Kidney tubule cell (primary cell): ENCODE results near the gene NAB1.

Source experiments
- DNase-seq: peaks from one replicate; pipeline ENCODE4 v3.0.0-alpha.2; 2018; ENCODE audit warnings: low spot score

NAB1 gene

DNA sequence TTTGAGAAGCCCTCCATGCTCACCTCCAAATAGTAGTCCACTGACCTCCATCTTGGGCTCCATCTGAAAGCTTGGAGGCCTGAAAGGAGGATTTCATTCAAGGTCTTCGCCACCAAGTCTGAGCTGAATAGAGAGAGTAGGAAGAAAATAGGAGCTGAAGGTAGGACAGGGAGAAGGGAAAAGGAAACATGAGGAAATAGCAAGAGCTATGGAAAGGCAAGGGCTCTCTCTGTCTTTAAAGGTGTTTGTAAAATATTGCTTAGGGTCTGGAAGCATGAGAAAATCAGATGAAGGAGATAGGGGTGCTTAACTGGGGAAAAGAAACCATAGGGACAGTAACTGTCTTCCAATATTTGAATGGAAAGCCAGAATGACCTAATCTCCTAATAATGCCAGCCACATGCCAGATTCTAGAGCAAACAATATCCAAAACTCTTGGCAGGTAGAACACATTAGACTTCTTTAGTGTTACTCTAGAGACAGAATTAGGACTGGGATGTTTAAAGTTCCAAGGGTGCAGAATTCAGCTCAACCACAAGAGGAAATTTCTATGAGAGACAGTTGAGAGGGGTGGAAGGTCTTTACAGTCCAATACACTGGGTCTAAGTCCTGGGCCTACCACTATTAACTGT lies 67.4 kb downstream of the NAB1 start:
- peak; percentile 74 for DNase-seq

DNA sequence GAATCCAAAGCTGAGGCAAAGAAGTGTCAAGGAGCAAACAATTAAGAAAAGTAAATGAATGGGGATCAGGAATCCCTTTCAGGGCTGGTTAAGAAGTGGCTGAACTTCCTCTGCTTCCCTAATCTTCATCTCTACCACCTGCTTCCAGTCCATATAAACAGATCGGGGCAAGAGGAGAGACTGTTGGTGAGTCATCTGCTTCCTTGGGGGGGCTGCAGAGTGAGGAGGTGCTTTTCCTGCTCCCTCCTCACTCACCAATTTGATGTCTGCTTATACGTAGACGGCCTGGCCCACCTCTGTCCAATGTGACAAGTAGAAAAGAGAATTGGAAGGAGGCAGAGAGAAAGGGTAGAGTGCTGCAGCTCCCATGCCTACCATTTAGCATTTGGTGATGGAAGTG lies 68.4 kb downstream of the NAB1 start:
- no peak for DNase-seq

DNA sequence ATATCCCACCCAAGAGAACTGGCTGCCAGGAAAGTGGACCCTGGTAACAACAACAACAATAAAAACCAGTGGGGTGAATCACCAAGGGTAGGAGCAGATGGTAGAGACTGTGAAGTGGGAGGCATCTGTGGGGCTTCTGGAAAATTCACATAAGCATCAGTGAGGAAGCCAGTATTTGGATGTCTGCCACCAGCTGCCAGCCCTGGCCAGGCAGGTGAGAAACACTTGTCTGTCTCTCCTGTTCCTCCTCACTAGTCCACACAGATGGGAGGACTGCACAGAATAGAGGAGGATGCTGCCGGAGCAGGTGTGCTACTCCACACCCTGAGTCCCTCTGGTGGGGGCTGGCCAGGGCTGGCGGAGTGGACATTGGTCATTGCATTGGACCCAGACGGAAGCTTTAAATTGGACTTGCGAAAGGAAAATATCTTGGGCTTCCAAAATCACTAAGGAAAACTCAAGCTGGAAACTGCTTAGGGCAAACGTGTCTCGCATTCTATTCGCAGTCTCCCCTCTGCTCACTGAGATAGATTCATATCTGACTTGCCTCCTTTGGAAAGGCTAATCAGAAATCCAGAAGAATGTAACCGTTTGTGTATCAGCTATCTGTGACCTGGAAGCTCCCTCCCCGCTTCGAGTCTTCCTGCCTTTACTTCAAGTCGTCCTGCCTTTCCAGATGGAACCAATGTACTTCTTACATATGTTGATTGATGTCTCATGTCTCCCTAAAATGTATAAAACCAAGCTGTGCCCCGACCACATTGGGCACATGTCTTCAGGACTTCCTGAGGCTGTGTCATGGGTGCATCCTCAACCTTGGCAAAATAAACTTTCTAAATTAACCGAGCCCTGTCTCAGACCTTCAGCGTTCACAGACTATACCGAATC lies 69.1 kb downstream of the NAB1 start:
- peak; percentile 66 for DNase-seq

DNA sequence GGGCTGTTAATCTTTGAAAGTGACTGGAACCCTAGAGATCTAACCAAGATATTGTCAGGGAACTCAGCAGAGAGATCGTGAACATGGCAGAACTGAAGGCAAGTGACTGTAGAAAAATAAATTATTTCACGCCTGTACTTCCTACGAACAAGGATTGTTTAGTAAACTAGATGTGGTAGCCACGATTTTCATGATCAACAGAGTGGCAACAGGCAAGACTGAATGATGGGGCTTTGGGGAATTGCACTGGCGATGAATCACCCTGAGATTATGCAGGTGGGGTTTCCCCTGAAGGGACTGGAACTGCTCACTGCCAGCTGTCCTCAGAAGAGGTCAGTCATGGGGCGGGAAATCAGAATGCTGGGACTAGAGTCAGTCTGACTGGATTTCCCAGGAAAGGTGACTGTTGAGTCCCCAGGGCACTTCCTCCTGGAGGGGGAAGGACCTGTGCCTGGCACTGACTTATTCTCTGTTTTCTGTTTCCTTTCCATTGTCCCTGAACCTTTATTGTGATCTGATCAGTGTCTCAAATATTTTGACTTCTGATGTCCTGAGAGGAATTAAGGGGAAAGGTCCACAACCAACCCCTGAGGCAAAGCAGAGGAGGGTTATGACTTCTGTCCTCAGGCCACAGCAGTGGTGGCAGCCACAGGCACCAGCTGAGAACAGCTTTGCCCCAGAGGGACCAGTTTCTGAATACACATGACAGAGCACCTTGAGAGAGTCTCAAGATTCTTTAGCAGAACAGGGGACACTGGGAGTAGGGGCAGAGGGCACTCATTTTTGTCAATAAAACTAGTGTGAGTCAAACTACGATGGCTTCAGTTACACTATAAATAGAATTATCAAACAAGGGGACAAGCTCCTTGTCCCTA lies 70.0 kb downstream of the NAB1 start:
- DNase-seq, result peak; percentile 98

DNA sequence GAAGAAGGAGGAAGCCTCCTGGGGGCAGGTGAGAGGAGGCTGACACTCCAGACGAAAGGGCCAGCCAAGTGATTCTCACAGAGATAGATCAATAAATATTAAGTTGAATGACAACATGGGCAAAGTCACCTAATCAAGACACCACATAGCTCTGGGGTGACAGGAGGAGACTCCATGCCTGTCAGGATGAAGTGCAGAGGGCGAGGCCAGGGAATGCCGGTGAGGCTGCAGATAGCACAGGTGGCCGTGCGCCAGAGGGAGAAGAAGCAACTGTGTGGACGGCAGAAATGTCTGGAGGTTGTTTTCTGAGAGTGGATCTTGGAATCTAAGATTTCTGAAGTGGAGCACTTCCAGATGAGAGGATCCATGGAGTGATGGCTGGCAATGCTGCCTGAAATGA lies 71.4 kb downstream of the NAB1 start:
- no peak for DNase-seq

DNA sequence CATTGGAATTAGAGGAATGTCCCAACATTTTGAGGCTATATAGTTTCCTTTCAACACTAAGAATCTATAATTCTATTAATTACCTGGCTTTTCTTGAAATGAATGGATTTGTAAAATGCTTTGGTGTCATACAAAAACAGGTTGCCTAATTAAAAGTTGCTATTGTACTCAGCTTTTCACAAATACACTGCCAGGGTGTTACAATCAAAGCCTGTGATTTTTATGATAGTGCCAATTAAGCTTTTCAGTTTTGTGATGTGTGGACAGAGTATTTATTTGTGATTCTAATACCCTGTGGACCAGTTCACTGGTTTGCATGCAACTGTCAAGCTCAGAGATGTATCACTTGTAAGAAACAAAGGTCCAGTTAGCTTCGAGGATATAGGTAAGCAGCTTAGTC lies 71.8 kb downstream of the NAB1 start:
- no peak for DNase-seq

DNA sequence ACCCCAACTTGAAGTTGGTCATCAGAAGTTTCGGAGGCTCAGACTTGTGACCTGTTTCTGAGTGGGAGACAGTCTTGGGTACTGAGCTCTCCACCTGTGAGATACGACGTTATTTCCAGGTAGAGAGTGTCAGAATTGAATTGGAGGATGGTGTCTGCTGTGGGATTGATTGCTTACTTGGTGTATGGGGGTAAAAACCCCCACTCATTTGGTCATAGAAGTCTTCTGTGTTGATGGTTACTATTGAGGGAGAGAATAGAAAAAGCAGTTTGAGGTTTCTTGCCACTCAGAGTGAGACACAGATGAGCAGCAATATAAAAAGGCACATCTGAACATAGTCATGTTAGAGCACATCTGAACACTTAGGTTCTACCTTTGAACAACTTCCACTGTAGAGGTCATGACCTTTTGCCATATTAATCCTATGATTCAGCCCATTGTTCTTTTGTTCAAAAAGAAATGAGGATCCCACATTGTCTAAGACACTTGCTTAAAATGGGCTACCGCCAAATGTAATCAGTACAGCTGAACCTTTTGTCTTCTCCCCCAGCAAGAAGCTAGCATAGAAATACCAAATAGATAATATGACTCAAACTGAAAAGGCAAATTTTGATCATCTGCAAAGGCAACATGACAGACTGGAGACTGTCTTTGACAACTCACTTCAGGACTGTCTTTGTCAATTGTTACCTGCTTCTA lies 73.3 kb downstream of the NAB1 start:
- peak; percentile 40 for DNase-seq

DNA sequence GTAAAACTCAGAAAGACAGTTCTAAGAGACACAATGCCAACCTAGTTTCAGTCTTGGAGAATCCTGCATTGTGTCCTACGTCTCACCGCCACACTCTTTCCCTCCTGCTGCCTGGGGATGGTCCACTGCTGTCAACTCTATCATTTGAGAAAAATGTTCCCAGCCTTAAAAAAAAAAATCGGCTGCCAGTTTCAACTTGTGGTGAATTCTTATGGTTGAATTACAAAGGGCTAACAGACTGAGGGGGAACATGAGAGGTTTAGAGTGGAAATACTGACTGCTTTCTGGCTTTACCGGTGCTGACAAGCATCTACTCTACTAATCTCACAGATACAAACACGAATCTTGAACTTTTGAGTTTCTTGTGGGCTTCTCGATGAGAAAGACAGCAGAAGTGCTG lies 74.0 kb downstream of the NAB1 start:
- no peak for DNase-seq

DNA sequence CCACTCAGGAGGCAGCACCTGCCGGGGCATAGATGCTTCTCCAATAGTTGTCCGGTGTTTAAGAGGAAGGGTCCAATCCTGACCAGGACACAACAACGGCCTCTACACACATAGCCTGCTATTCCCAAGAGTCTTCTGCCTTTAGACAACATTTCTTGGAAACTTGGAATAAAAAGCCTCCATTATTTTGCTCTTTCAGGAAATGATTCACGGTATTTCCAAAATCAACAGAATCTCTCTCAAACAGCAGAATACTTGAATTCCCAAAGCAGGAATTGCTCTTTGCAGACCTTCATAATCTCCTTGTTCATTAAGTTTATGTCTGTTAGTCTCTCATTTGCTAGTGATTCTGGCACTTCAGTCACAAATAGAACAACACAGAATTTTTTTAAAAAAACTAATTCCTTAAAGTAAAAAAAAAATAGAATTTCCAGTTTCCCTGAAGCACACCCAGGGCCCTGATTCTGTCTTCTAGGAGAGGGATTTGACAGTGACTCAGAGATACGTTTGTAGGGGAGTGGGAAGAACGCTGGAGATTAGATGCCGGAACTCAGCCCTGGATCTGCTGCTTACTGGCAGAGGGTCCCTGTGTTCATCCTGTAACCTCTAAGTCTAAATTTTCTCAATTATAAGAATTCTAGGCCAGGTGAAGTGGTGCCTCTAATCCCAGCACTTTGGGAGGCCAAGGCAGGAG lies 74.7 kb downstream of the NAB1 start:
- no peak for DNase-seq

DNA sequence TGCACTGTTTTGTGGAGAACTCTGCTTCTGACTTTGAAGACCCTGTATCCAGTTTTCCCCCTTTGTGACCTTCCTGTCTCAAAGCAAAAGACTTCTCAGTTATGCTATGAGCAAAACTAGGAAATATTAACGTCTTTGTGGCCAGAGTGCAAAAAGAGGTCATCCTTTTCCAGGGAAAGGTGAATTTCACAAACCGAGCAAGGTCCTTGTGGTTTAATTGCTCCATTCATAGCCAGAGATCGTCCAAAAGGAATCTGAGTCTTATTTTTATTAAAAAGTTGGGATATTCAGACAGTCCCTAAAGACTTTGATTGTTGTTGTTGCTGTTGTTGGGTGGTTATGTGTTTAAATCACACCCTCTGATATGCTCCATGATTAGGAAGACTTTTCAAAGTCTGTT lies 77.4 kb downstream of the NAB1 start:
- DNase-seq, result peak; percentile 16

DNA sequence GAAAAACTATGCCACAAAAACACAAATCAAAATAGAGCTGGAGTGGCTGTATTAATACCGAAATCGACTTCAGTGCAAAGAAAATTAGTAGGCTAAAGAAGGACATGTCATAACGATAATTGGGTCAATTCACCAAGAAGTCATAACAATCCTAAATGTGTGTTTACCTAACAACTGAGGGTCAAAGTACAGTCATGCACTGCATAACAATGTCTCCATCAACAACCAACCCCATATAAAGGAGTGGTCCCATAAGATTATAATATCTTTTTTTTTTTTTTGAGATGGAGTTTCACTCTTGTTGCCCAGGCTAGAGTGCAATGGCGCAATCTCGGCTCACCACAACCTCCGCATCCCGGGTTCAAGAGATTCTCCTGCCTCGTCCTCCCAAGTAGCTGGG lies 87.5 kb downstream of the NAB1 start:
- DNase-seq, result no peak

DNA sequence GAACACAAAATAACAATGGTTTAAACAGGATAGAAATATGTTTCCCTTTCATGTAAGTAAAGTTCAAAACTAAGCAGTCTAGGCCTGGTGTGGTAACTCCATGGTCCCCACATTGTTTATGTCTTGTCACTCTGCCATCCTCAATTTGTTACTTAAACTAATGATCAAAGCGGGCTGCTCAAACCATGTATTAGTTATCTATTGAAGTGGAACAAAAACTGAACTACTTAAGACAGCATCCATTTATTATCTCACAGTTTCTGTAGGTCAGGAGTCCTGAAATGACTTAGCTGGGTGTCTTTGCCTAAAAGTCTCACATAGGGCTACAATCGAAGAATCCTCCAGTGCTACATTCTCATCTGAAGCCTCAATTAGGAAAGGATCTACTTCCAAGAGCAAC lies 91.6 kb downstream of the NAB1 start:
- DNase-seq, result no peak
